HG03045 (cell line): ENCODE results near the gene KCNK4.

Source experiments
- ATAC-seq: cut with Tn5 transposase; IDR thresholded peaks from one replicate; pipeline ENCODE4 v1.9.1; 2021; ENCODE audit warnings: mild to moderate bottlenecking, moderate library complexity; ENCODE audit not compliant: unreplicated experiment

Gene KCNK4

GRCh38 chr11:64253043-64253442, 38.1 kb upstream of the KCNK4 start:
- no peak for ATAC-seq

- ATAC-seq = no peak
Measured at GRCh38 chr11:64253481-64253880, 37.6 kb upstream of the KCNK4 start.

- no peak for ATAC-seq
Measured at GRCh38 chr11:64254326-64254725, 36.8 kb upstream of the KCNK4 start.

- no peak for ATAC-seq
Measured at GRCh38 chr11:64255135-64256128, 35.7 kb upstream of the KCNK4 start.

- ATAC-seq = no peak
Measured at GRCh38 chr11:64256300-64256699, 34.8 kb upstream of the KCNK4 start.

DNA sequence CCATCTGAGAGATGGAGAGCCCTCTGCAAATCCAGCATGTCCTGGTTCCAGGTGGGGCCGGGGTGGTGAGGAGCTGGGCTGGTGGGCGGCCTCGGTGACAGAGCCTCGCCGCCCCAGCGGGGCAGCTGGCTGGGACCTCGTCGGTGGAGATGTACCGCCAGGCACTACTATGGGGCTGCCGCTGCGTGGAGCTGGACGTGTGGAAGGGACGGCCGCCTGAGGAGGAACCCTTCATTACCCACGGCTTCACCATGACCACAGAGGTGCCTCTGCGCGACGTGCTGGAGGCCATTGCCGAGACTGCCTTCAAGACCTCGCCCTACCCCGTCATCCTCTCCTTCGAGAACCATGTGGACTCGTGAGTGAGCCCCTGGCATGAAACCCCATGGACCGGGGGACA, 32.7 kb upstream of the KCNK4 start:
- ATAC-seq = no peak

DNA sequence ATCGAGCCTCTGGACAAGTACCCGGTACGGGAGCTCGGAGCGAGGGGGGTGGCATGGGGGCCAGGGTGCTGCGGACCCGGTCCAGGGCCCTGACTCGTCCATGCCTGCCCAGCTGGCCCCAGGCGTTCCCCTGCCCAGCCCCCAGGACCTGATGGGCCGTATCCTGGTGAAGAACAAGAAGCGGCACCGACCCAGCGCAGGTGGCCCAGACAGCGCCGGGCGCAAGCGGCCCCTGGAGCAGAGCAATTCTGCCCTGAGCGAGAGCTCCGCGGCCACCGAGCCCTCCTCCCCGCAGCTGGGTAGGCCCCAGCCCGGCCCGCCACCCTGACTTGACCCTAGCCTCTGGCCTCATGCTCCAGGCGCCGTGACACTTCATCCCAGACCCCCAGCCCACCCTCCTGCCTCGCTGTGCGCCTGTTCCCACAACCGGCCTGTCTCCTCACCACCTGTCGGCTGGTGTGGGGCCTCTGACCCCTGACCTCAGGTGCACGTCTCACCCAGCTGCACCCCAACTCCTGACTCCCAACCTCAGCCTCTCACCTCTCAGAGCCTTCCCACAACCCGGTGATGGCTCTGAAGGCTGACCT, 32.1 kb upstream of the KCNK4 start:
- ATAC-seq = no peak

GRCh38 chr11:64259533-64260067, 31.5 kb upstream of the KCNK4 start:
- no peak for ATAC-seq

- ATAC-seq = no peak
Measured at GRCh38 chr11:64260147-64260708, 30.9 kb upstream of the KCNK4 start.

DNA sequence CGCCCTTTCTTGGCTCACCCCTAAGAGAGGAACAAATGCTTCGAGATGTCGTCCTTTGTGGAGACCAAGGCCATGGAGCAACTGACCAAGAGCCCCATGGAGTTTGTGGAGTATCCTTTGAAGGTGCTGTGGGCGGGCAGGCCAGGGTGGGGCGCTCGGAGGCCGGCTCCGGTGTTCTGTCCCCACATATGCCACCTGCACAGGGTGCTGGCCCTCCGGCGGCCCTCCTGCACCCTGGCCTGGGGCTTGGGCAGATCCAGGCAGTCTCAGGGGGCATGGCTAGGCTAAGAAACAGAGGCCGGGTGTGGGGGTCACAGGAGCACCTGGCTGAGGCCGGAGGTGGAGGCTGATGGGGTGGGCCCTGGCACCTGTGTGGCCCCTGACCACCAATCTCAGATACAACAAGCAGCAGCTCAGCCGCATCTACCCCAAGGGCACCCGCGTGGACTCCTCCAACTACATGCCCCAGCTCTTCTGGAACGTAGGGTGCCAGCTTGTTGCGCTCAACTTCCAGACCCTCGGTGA, 29.5 kb upstream of the KCNK4 start:
- no peak for ATAC-seq

DNA sequence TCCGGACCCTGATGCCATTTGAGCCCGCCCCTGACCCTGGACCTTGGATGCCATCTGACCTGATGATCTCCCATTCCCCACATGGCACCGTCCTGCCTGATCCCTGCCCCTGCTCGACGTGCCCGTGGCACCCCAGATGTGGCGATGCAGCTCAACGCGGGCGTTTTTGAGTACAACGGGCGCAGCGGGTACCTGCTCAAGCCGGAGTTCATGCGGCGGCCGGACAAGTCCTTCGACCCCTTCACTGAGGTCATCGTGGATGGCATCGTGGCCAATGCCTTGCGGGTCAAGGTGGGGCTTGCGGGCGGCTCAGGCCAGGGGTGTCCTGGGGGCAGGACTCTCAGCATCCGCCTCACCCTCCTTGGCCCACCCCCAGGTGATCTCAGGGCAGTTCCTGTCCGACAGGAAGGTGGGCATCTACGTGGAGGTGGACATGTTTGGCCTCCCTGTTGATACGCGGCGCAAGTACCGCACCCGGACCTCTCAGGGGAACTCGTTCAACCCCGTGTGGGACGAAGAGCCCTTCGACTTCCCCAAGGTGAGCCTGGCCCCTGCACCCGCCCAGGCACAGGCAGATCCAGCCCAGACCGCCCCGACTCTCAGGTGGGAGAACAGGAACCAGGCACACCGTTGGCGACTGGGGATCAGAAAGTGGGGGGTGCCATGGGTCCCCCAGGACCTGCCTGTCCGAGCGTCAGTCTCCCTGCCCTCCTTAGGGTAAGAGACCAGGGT, 28.7 kb upstream of the KCNK4 start:
- no peak for ATAC-seq

- no peak for ATAC-seq
Measured at GRCh38 chr11:64263021-64263946, 27.8 kb upstream of the KCNK4 start.

- no peak for ATAC-seq
Measured at GRCh38 chr11:64263947-64264317, 27.2 kb upstream of the KCNK4 start.

DNA sequence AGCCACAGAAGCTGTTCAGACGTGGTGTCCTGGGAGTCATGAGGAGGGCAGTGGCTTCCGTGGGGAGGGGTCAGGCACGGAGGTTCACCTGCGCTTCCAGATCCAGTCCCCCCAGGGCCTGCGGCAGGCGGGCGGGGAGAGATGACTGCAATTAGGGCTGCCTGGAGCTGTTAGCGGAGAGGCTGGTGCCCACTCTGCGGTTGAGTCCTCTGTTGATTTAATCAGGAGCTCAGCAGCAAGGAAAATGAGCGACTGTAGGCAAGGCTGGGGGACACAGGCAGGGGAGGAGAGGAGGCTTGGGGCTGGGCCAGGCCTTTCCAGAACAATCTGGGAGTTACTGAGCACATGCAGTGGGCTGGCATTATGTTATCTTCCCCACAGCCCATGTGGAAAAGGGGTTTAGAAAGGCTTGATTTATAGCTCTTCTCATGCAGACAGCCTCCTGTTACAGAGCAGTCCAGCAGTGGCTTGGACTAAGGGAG, 26.7 kb upstream of the KCNK4 start:
- ATAC-seq = no peak

- no peak for ATAC-seq
Measured at GRCh38 chr11:64265176-64266160, 25.6 kb upstream of the KCNK4 start.

DNA sequence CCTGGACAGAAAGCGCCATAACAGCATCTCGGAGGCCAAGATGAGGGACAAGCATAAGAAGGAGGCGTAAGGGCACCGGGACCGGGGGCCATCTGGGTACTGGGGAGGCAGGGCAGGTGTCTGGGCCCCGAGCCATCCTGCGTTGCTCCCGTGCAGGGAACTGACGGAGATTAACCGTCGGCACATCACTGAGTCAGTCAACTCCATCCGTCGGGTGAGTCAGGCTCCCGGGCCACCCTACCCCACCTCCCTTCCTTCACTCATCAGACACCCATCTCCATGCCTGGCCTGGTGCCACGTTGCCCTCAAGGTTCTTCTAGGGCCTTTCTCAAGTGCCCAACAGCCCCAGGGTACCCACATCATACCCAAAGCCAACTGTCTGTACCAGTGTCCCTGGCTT, 24.8 kb upstream of the KCNK4 start:
- ATAC-seq = no peak

GRCh38 chr11:64267207-64267945, 23.7 kb upstream of the KCNK4 start:
- no peak for ATAC-seq
